HG03139 (cell line): ENCODE measurements around the gene SORCS2.

ENCODE experiments used
- ATAC-seq: cut with Tn5 transposase; IDR thresholded peaks from one replicate; pipeline ENCODE4 v1.9.1; 2021; ENCODE audit not compliant: unreplicated experiment

SORCS2 gene

GRCh38 chr4:7185487-7186030 lies 6.8 kb upstream of the SORCS2 start:
- no peak for ATAC-seq

- ATAC-seq: no peak
Measured at GRCh38 chr4:7186031-7186430, 6.3 kb upstream of the SORCS2 start.

GRCh38 chr4:7186516-7187167 lies 5.7 kb upstream of the SORCS2 start:
- ATAC-seq: no peak

- no peak for ATAC-seq
Measured at GRCh38 chr4:7187168-7187535, 5.2 kb upstream of the SORCS2 start.

GRCh38 chr4:7187691-7188090 lies 4.6 kb upstream of the SORCS2 start:
- no peak for ATAC-seq

- ATAC-seq: no peak
Measured at GRCh38 chr4:7189066-7189465, 3.3 kb upstream of the SORCS2 start.

- no peak for ATAC-seq
Measured at GRCh38 chr4:7189475-7190277, 2.7 kb upstream of the SORCS2 start.

- no peak for ATAC-seq
Measured at GRCh38 chr4:7190278-7190594, 2.1 kb upstream of the SORCS2 start.

- ATAC-seq: no peak
Measured at GRCh38 chr4:7190691-7191545, 1.4 kb upstream of the SORCS2 start.

- ATAC-seq: no peak
Measured at GRCh38 chr4:7191546-7192251, 639 bp upstream of the SORCS2 start.

GRCh38 chr4:7193030-7193958 lies 956 bp downstream of the SORCS2 start:
- no peak for ATAC-seq

- no peak for ATAC-seq
Measured at GRCh38 chr4:7194251-7195140, 2.2 kb downstream of the SORCS2 start.

GRCh38 chr4:7195141-7195515 lies 2.8 kb downstream of the SORCS2 start:
- ATAC-seq: no peak

- no peak for ATAC-seq
Measured at GRCh38 chr4:7195546-7196287, 3.4 kb downstream of the SORCS2 start.

- ATAC-seq: no peak
Measured at GRCh38 chr4:7196288-7196651, 3.9 kb downstream of the SORCS2 start.

- ATAC-seq: no peak
Measured at GRCh38 chr4:7196736-7197135, 4.4 kb downstream of the SORCS2 start.

GRCh38 chr4:7197910-7198309 lies 5.6 kb downstream of the SORCS2 start:
- ATAC-seq: no peak

GRCh38 chr4:7198440-7199128 lies 6.2 kb downstream of the SORCS2 start:
- ATAC-seq: no peak
